GM18873 (cell line): ENCODE measurements around the gene ZNF133.

Experiments used
- ATAC-seq: cut with Tn5 transposase; IDR thresholded peaks from one replicate; pipeline ENCODE4 v1.9.1; 2021; ENCODE audit warnings: mild to moderate bottlenecking, moderate library complexity, moderate number of reproducible peaks; ENCODE audit not compliant: unreplicated experiment, low FRiP score

ZNF133 gene

DNA sequence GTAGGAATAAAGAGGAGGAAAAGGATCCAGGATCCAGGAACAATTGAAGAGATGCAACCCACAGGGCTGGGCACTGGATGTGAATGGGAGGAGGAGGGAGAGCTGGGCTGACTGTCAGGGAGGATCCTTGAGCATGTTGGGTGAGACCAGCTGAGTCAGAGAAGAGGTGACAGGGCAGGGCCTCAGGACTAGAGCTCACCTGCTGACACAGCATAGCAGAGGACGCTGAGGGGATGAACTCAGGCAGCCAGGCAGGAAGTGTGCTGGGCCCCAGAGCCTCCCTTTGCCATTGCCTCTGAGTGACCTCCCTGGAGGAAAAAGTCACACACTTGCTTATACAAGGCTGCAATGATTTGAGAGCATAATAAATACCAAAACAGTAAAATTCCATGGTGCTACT, 72.3 kb downstream of the ZNF133 start:
- no peak for ATAC-seq

DNA sequence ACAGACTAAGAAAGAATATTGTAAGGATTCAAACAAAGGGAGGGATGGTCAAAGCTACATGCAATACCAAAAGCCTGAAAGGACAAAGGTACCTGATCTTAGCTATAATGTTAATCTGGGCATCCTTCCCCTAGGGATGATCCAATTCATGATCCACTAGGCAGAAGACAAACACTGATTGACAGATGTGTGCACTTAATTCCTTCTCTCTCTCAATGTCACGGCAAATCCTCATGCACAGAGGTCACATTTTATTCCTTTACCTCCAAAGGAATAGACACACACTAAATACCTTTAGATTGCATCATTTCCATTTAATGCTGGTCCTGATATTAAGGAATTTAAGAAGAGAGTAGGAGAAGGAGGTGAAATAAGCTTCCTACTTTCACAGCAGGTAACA, 73.4 kb downstream of the ZNF133 start:
- no peak for ATAC-seq

DNA sequence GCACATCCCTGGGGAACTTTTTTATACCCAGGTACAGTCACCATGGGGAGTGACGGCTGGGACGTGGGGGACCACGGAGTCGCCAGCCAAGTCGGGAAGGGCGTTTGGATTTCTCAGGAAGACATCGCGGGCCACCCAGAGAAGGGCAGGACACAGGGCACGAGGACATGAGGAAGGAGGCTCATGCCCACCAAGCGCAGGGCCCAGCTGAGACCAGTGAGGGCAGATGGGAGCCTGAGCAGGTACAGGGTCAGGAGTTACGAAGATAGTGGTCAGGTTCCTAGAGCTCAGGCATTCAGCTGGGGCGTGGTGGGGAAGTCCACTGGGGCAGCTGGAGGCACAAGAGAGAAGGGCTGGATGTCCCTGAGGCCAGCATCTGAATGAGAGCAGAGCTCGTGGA, 74.6 kb downstream of the ZNF133 start:
- ATAC-seq = no peak

DNA sequence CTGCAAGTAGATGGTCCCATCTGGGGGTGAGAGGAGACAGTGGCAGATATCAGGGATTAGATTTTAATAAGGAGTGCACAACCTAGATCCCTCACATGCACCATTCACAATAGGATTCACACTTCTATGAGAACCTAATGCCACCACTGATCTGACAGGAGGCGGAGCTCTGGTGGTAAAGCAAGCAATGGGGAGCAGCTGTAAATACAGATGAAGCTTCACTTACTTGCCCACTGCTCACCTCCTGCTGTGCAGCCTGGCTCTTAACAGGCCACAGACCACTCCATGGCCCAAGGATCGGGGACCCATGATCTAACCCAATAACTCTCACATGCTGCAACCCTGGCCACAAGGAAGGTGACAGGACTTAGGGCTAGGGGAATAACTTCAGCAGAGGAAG, 75.4 kb downstream of the ZNF133 start:
- ATAC-seq = no peak

DNA sequence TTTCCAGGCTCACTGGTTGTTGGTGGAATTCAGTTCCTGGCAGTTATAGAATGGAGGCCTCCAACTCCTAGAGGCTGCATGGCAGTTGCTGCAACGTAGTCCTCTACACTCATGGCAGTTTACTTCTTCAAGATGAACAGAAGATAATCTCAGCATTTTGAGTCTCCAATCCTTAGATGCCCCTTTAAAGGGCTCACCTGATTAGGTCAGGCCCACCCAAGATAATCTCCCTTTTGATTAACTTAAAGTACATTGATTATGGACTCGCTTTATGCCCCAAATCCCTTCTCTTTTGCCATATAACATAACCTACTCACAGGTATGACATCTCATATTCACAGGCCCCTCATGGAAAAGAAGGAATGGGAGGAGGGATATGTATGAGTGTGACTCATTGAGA, 76.4 kb downstream of the ZNF133 start:
- ATAC-seq = no peak
